CD14-positive monocyte (primary cell): Measurements from ENCODE around the gene FRA10AC1. TPM values are rescaled to one million over a fixed set of nuclear protein-coding genes. Genes with fewer than 3 reads are reported as not detected.

Experiments used
- DNase-seq, 3 donors: peaks; one replicate each; pipeline ENCODE4 v3.0.0-alpha.2; 2011 to 2022
- H2AFZ ChIP-seq: 2 replicates; pipeline ENCODE4 v1.6.0; 2012; ENCODE audit warnings: mild to moderate bottlenecking, low read depth, low read length, inconsistent platforms; ENCODE audit not compliant: insufficient read depth, poor library complexity, severe bottlenecking
- H3K27ac ChIP-seq, 2 donors: 1 replicate in 1 of 2; 2 replicates in 1 of 2; pipeline ENCODE4 v1.5.1; 2012 to 2013; ENCODE audit warnings: low read length in 2 of 2, control low read depth in 1 of 2, inconsistent platforms in 1 of 2, low read depth in 1 of 2, mild to moderate bottlenecking in 1 of 2
- H3K27me3 ChIP-seq, 2 donors: one replicate each; pipeline versions ENCODE4 v1.6.0 to v1.6.1; 2011 to 2013; ENCODE audit warnings: low read length in 2 of 2; ENCODE audit not compliant: control insufficient read depth in 2 of 2, insufficient read depth in 2 of 2
- H3K36me3 ChIP-seq, 2 donors: replicated peaks in 1 of 2; 1 replicate in 1 of 2; 2 replicates in 1 of 2; pipeline versions ENCODE4 v1.5.1 to v1.6.1; 2012 to 2013; ENCODE audit warnings: low read length in 2 of 2, control low read depth in 1 of 2, inconsistent platforms in 1 of 2, mild to moderate bottlenecking in 1 of 2; ENCODE audit not compliant: insufficient read depth in 2 of 2, control insufficient read depth in 1 of 2
- H3K4me1 ChIP-seq, 2 donors: 1 replicate in 1 of 2; 2 replicates in 1 of 2; pipeline versions ENCODE4 v1.5.1 to v1.6.1; 2012 to 2013; ENCODE audit warnings: low read length in 2 of 2, control low read depth in 1 of 2, inconsistent platforms in 1 of 2, mild to moderate bottlenecking in 1 of 2, moderate library complexity in 1 of 2; ENCODE audit not compliant: insufficient read depth in 2 of 2, control insufficient read depth in 1 of 2
- H3K4me2 ChIP-seq: replicated peaks from 2 replicates; pipeline ENCODE3; 2012; ENCODE audit warnings: low read length, moderate library complexity, mild to moderate bottlenecking; ENCODE audit not compliant: poor library complexity, severe bottlenecking; ENCODE audit errors: extremely low read depth
- H3K4me3 ChIP-seq, 3 experiments: fragments of 200-600 bp in 1 of 3; sonication (generic) in 1 of 3; replicated peaks in 1 of 3; 1 replicate in 2 of 3; 2 replicates in 1 of 3; pipeline ENCODE4 v1.5.1; 2011 to 2013; ENCODE audit warnings: low read length in 3 of 3, mild to moderate bottlenecking in 3 of 3, control low read depth in 2 of 3, low read depth in 2 of 3, inconsistent platforms in 1 of 3, moderate library complexity in 1 of 3
- H3K79me2 ChIP-seq: 2 replicates; pipeline ENCODE4 v1.6.0; 2012; ENCODE audit warnings: mild to moderate bottlenecking, control low read depth, inconsistent platforms, low read length, moderate library complexity; ENCODE audit not compliant: insufficient read depth
- H3K9ac ChIP-seq: 2 replicates; pipeline ENCODE4 v1.6.0; 2017; ENCODE audit warnings: low read length, mild to moderate bottlenecking; ENCODE audit not compliant: insufficient read depth, poor library complexity, severe bottlenecking
- H3K9me3 ChIP-seq, 2 donors: replicated peaks in 1 of 2; 1 replicate in 1 of 2; 2 replicates in 1 of 2; pipeline versions ENCODE4 v1.5.1 to v1.6.1; 2012 to 2013; ENCODE audit warnings: low read length in 2 of 2, control low read depth in 1 of 2; ENCODE audit not compliant: control insufficient read depth in 1 of 2, insufficient read depth in 1 of 2
- H4K20me1 ChIP-seq: 2 replicates; pipeline ENCODE4 v1.6.0; 2012; ENCODE audit warnings: mild to moderate bottlenecking, low read length, control low read depth, moderate library complexity; ENCODE audit not compliant: insufficient read depth
- H3K27ac Mint-ChIP-seq, 7 donors: one replicate each; pipeline ENCODE4 v1.8.0; 2020; ENCODE audit warnings: mild to moderate bottlenecking in 7 of 7, mixed read lengths in 7 of 7, moderate library complexity in 6 of 7, inconsistent platforms in 2 of 7
- H3K27me3 Mint-ChIP-seq, 3 donors: one replicate each; pipeline ENCODE4 v1.8.0; 2021 to 2022; ENCODE audit warnings: low read depth in 3 of 3, mild to moderate bottlenecking in 3 of 3, mixed read lengths in 3 of 3, moderate library complexity in 3 of 3, inconsistent platforms in 1 of 3
- H3K36me3 Mint-ChIP-seq, 2 donors: one replicate each; pipeline ENCODE4 v1.8.0; 2020; ENCODE audit warnings: mixed read lengths in 2 of 2, inconsistent platforms in 1 of 2, mild to moderate bottlenecking in 1 of 2
- H3K4me1 Mint-ChIP-seq: one replicate; pipeline ENCODE4 v1.8.0; 2020; ENCODE audit warnings: mild to moderate bottlenecking, mixed read lengths
- H3K4me3 Mint-ChIP-seq, 2 donors: one replicate each; pipeline ENCODE4 v1.8.0; 2020; ENCODE audit warnings: mild to moderate bottlenecking in 2 of 2, mixed read lengths in 2 of 2, moderate library complexity in 1 of 2
- H3K9me3 Mint-ChIP-seq, 7 donors: one replicate each; pipeline ENCODE4 v1.8.0; 2020 to 2022; ENCODE audit warnings: mixed read lengths in 7 of 7, mild to moderate bottlenecking in 6 of 7, moderate library complexity in 6 of 7, inconsistent platforms in 2 of 7
- WGBS: methylation state at CpG from one replicate; pipeline ENCODE4 v1.1.5; 2013; ENCODE audit warnings: missing lambda C conversion rate; ENCODE audit not compliant: insufficient coverage; 5-methylcytosine and 5-hydroxymethylcytosine counted together
- intact Hi-C, 2 donors: fragments of 100-400 bp; cut with micrococcal nuclease; formaldehyde crosslinking; loops; one replicate each; pipeline versions ENCODE4 v1.15.0 to v1.15.1; 2023
- polyA plus RNA-seq, 3 donors: library from polyadenylated mRNA; depleted of rRNA in 1 of 3; unstranded in 2 of 3; stranded (reverse) in 1 of 3; fragments of 300-500 nt in 2 of 3; fragments of >200 nt in 1 of 3; fragmentation: Illumina TruSeq in 2 of 3; gene quantifications; 1 replicate in 2 of 3; 2 replicates in 1 of 3; pipeline ENCODE4 v1.2.3, GENCODE V29; 2012 to 2021
- TF ChIP-seq, protein P1 (sequence below): fragments of 200-600 bp; IDR thresholded peaks from one replicate; pipeline ENCODE4 v1.8.0; 2022; ENCODE audit warnings: antibody characterized with exemption, mild to moderate bottlenecking

Gene FRA10AC1
- polyA plus RNA-seq, 3 donors, result 0.95 to 7.2 (median 2.0) TPM

DNA sequence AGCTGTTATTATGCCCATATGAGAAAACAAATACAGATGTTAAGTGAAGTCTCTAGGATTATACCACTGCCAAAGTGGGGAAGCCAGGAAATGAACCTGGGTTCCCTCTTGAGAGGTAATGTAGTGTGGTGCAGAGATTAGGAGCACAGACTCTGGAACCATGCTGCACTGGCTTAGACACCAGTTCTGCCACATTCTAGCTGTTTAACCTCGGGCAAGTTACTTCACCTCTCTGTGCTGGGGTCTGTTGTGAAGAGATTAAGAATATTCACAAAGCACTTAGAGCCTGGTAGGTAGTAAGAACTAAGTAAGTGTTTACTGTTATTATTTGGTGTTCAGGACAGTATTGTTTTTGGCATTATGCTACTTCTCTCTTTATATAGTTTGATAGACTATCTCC, 48.2 kb downstream of the FRA10AC1 start:
- no peaks in the 10 kb centered on the region for H3K79me2 ChIP-seq
- no peaks in the 10 kb centered on the region for H3K4me1 Mint-ChIP-seq
- no peaks in the 10 kb centered on the region for H3K36me3 ChIP-seq
- TF ChIP-seq, protein P1, sequence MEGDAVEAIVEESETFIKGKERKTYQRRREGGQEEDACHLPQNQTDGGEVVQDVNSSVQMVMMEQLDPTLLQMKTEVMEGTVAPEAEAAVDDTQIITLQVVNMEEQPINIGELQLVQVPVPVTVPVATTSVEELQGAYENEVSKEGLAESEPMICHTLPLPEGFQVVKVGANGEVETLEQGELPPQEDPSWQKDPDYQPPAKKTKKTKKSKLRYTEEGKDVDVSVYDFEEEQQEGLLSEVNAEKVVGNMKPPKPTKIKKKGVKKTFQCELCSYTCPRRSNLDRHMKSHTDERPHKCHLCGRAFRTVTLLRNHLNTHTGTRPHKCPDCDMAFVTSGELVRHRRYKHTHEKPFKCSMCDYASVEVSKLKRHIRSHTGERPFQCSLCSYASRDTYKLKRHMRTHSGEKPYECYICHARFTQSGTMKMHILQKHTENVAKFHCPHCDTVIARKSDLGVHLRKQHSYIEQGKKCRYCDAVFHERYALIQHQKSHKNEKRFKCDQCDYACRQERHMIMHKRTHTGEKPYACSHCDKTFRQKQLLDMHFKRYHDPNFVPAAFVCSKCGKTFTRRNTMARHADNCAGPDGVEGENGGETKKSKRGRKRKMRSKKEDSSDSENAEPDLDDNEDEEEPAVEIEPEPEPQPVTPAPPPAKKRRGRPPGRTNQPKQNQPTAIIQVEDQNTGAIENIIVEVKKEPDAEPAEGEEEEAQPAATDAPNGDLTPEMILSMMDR, result no peak
- H3K4me2 ChIP-seq, result no peak overlapping the region
- WGBS, result no CpG with 5 or more reads among the region's 1 CpG
- H3K9ac ChIP-seq, result no peak overlapping the region
- H2AFZ ChIP-seq, result no peak overlapping the region
- peaks cover 2 to 3% of the 10 kb centered on the region in 2 donors for H3K36me3 Mint-ChIP-seq
- H3K27ac Mint-ChIP-seq, result no peak overlapping the region
- H3K4me3 Mint-ChIP-seq, result no peak overlapping the region
- H3K27ac ChIP-seq, result no peak overlapping the region
- intact Hi-C loops, result no loop called here
- H3K9me3 Mint-ChIP-seq, result peaks cover 6 to 16% (median 9%) of the 10 kb centered on the region in 7 donors
- H3K4me1 ChIP-seq, result no peaks in the 10 kb centered on the region
- no peak for DNase-seq
- H3K27me3 ChIP-seq, result no peaks in the 10 kb centered on the region
- peaks cover 7 to 8% of the 10 kb centered on the region in 2 donors for H3K9me3 ChIP-seq
- no peaks in the 10 kb centered on the region for H4K20me1 ChIP-seq
- peaks cover 1 to 2% (median 2%) of the 10 kb centered on the region in 3 donors for H3K27me3 Mint-ChIP-seq
- H3K4me3 ChIP-seq, result no peak overlapping the region

DNA sequence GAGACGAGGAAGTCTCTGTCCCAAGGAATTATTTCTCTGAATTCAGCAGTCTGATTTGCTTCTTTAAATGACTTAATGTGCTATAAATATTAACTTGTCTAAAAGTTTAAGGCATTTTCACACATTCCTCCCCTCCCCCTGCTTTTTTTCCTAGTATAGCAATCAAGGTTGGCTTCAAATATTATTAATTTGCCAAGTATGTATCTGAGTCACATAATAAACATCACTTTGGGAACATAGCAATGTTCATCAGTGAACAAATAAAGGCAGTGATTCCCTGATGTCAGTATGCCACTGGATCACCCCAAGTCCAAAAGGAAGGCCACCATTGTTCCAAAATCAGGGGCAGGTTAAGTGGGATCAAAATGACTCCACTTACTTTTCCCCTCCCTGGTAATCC, 49.5 kb downstream of the FRA10AC1 start:
- Mint-ChIP-seq H3K27me3 (peaks cover 1 to 2% (median 2%) of the 10 kb centered on the region in 3 donors), H3K9me3 (peaks cover 6 to 16% (median 9%) of the 10 kb centered on the region in 7 donors)

More for the DNA sequence above, 49.5 kb downstream of the FRA10AC1 start:
- WGBS, result no CpG with 5 or more reads among the region's 1 CpG
- intact Hi-C loops, result no loop called here
- Histone ChIP-seq H4K20me1 (no peaks in the 10 kb centered on the region), H3K9ac (no peak overlapping the region), H3K27me3 (no peaks in the 10 kb centered on the region), H3K4me2 (no peak overlapping the region), H3K36me3 (no peaks in the 10 kb centered on the region), H3K79me2 (no peaks in the 10 kb centered on the region), H3K9me3 (peaks cover 7 to 8% of the 10 kb centered on the region in 2 donors), H2AFZ (no peak overlapping the region), H3K4me3 (no peak overlapping the region), H3K27ac (no peak overlapping the region), H3K4me1 (no peaks in the 10 kb centered on the region)
- Mint-ChIP-seq H3K4me1 (no peaks in the 10 kb centered on the region), H3K4me3 (no peak overlapping the region), H3K27ac (no peak overlapping the region), H3K36me3 (peaks cover 0 to 2% of the 10 kb centered on the region in 2 donors)
- DNase-seq, result no peak
- TF ChIP-seq, protein P1, result no peak
